ENCODE results near the gene ROR2.

Gene ROR2

DNA sequence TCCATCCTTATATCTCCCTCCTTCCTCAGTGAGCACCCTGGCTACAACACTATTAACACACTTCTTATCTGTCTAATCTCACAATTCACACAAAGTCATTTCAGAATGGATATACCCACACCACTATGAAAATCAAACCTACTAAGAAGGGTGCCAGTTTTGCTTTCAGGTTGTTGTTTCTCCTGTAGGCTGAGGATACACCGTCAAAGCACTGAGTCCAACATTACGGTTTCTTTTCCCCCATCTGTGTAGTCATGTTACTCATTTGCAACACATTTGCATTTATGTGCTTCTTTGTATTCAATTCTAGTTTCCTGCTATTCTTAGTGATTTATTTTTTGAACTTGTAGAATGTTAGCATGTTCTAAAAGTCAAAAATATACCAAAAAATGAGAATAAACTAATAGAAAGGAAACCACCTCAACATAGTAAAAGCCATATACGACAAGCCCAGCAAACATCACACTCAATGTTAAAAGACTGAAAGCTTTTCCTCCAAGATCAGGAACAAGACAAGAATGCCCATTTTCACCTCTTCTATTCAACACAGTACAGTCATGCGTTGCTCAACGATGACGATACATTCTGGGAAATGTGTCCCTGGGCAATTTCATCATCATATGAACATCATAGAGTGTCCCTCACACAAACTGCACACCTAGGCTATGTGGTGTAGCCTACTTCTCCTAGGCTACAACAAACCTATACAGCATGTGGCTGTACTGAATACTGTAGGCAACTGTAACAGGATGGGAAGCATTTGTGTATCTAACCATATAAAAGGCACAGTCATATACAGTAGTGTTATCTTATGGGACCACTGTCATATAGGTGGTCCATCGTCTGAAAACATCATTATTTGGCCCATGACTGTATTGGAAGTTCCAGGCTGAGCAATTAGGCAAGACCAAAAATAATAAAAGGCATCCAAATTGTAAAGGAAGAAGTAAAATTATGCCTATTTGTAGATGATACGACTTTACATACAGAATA lies 6.3 kb downstream of the ROR2 start:
- no peak overlapping the region for H3K27ac ChIP-seq
- TF ChIP-seq, protein P1, sequence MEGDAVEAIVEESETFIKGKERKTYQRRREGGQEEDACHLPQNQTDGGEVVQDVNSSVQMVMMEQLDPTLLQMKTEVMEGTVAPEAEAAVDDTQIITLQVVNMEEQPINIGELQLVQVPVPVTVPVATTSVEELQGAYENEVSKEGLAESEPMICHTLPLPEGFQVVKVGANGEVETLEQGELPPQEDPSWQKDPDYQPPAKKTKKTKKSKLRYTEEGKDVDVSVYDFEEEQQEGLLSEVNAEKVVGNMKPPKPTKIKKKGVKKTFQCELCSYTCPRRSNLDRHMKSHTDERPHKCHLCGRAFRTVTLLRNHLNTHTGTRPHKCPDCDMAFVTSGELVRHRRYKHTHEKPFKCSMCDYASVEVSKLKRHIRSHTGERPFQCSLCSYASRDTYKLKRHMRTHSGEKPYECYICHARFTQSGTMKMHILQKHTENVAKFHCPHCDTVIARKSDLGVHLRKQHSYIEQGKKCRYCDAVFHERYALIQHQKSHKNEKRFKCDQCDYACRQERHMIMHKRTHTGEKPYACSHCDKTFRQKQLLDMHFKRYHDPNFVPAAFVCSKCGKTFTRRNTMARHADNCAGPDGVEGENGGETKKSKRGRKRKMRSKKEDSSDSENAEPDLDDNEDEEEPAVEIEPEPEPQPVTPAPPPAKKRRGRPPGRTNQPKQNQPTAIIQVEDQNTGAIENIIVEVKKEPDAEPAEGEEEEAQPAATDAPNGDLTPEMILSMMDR (IDR thresholded peaks at IDR 0.05), result no peak
- TF ChIP-seq ZFX (IDR thresholded peaks at IDR 0.05; ENCODE audit: borderline replicate concordance), result no peak

DNA sequence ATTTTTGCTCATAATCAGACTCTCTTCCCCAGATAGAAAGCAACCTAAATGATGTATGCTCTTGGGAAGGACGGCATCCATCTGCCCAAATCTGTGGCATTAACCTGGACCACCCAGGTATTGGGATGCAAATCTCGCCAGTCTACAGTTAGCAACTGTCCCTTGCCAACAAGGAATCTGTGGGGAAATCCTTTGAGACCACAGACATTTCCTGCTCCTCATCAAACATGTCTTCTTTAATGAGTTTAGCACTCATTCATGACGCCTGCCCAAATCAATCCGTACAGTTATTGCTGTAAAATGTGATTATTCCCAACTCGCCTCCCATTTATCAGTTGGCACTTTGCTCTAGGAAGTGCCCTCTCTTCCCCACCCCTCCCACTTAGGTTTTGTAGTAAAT lies 7.8 kb downstream of the ROR2 start:
- TF ChIP-seq, protein P1 (IDR thresholded peaks at IDR 0.05), result no peak
- TF ChIP-seq ZFX (IDR thresholded peaks at IDR 0.05; ENCODE audit: borderline replicate concordance), result no peak

DNA sequence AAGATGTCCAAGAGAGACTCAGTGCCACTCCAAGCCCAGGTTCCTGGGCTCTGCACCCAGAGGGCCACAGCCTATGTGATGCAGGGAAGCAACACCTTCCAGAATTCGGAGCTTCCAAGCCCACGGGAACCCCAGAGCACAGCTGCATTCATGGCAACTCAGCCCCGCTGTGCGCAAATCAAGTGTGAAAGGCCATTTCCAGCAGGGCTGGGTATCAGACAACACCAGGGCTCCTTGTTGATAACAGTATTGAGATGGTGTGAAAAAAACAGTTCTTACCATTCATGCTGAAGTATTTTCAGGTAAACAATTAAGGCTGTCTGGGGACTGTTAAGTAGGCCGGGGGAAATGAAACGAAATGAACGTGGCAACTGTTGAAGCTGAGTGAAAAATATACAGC lies 10.1 kb downstream of the ROR2 start:
- TF ChIP-seq, protein P1 (IDR thresholded peaks at IDR 0.05), result no peak
- no peak for TF ChIP-seq ZFX (IDR thresholded peaks at IDR 0.05; ENCODE audit: borderline replicate concordance)
- no peak overlapping the region for H3K27ac ChIP-seq

More for the DNA sequence above, 7.8 kb downstream of the ROR2 start:
- H3K27ac ChIP-seq, result no peak overlapping the region

DNA sequence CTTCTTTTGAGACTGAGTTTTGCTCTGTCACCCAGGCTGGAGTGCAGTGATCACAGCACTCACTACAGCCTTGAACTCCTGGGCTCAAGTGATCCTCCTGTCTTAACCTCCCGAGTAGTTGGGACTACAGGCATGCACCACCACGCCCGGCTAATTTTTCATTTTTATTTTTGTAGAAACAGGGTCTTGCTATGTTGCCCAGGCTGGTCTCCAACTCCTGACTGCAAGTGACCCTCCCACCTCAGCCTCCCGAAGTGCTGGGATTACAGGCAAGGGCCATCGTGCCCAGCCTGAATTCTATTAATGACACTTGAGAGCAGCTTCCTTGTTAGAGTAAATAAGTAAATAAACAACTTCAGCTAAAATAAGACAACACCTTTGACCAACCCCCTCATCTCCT lies 12.3 kb downstream of the ROR2 start:
- no peak for TF ChIP-seq ZFX (IDR thresholded peaks at IDR 0.05; ENCODE audit: borderline replicate concordance)
- TF ChIP-seq, protein P1 (IDR thresholded peaks at IDR 0.05), result no peak
- no peak overlapping the region for H3K27ac ChIP-seq

DNA sequence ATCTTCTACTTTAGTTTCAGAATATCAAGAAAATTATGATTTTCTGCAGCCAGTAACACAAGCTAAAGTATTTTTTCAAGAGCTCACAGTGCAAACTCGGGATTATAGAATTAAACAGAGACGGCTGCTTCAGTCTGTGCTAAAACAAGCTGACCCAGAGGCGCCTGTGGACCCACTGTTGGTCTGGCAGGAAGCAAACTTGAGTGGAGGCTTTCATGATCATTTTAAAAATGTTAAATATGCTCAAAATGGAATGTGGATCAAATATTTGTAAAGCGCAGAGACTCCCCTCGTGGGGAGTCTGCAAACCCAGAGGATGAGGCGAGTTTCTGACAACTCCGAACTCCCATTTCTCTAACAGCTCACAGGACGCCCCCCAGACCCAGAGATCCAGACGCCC lies 13.0 kb downstream of the ROR2 start:
- no peak for TF ChIP-seq ZFX (IDR thresholded peaks at IDR 0.05; ENCODE audit: borderline replicate concordance)
- TF ChIP-seq, protein P1 (IDR thresholded peaks at IDR 0.05), result no peak
- H3K27ac ChIP-seq, result no peak overlapping the region

DNA sequence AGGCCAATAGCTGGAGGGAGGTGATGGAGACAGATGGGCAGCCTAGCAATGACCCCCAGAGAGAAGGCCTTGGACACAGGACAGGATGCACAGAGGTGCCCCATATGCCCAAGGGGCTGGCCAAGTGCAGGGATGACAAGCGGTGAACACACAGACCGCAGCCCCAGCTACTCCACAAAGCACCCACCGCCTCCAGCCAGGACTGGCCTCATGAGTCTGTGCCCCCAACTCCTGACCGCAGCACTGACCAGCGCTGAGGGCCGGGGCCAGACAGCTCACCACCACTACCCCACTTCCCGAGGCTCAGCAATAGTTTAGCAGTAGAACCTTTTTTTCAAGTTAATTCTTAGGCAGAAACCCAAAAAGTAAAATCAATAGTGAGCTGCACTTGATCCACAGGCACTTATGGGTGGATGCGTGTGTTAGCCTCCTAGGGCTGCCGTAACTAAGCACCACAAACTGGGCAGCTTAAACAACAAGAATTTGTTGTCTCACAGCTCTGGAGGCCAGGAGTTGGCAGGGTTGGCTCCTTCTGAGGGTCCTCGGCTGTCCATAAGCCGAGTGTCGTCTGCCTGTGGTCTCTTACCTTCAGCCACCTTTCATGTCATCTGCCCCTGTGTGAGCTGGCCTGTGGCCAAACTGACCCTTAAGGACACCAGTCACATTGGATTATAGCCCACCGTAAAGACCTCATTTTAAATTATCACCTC lies 14.1 kb downstream of the ROR2 start:
- no peak overlapping the region for H3K27ac ChIP-seq
- TF ChIP-seq ZFX (IDR thresholded peaks at IDR 0.05; ENCODE audit: borderline replicate concordance), result no peak
- TF ChIP-seq, protein P1 (IDR thresholded peaks at IDR 0.05), result no peak

Measured in 22Rv1 (cell line).